ENCODE data around the gene SMIM1. TPM values are rescaled to one million over a fixed set of nuclear protein-coding genes. Genes with fewer than 3 reads are reported as not detected.
"Not testable (repeated sequence)": the region's sequence is repeated elsewhere in the genome, so short reads cannot be mapped to it uniquely, and the experiment has no call there.

SMIM1 gene
- not detected for polyA plus RNA-seq (2012; ENCODE audit: insufficient read depth, insufficient read length, low read depth)

- Histone ChIP-seq H3K27me3 (no peaks in the 10 kb centered on the region), H3K4me3 (ENCODE audit: low read depth, low read length) (peak within 1 kb of the TSS; percentile 49), H3K9me3 (no peaks in the 10 kb centered on the region), H3K4me1 (peaks cover 13% of the 10 kb centered on the region), H3K36me3 (no peaks in the 10 kb centered on the region)
- TF ChIP-seq CTCF (IDR thresholded peaks at IDR 0.05; ENCODE audit: low read depth, low read length), result no peak
- DNase-seq, result no peak
Observed at GRCh38 chr1:3772715-3773571, at the start of gene SMIM1. Gene SMIM1, plus strand, starts transcription at chr1:3772749. Its CDS starts 2,625 bp downstream, at chr1:3775374.

GRCh38 chr1:3722846-3723245 is 49.7 kb upstream of the SMIM1 start:
- Histone ChIP-seq H3K9me3 (no peaks in the 10 kb centered on the region), H3K36me3 (no peaks in the 10 kb centered on the region), H3K4me3 (ENCODE audit: low read depth, low read length) (no peak overlapping the region), H3K27me3 (no peaks in the 10 kb centered on the region), H3K4me1 (peaks cover 6% of the 10 kb centered on the region)
- no peak for TF ChIP-seq CTCF (IDR thresholded peaks at IDR 0.05; ENCODE audit: low read depth, low read length)
- DNase-seq, result no peak

GRCh38 chr1:3724416-3725030 is 48.0 kb upstream of the SMIM1 start:
- not testable (repeated sequence) for H3K27me3 ChIP-seq; H3K4me1 ChIP-seq; H3K9me3 ChIP-seq; H3K4me3 ChIP-seq (ENCODE audit: low read depth, low read length); H3K36me3 ChIP-seq
- peak; percentile 82 for DNase-seq
- TF ChIP-seq CTCF (IDR thresholded peaks at IDR 0.05; ENCODE audit: low read depth, low read length), result peak; percentile 80

GRCh38 chr1:3725366-3725765 is 47.2 kb upstream of the SMIM1 start:
- TF ChIP-seq CTCF (IDR thresholded peaks at IDR 0.05; ENCODE audit: low read depth, low read length), result no peak
- Histone ChIP-seq H3K36me3 (no peaks in the 10 kb centered on the region), H3K9me3 (no peaks in the 10 kb centered on the region), H3K4me3 (ENCODE audit: low read depth, low read length) (no peak overlapping the region), H3K4me1 (no peaks in the 10 kb centered on the region), H3K27me3 (no peaks in the 10 kb centered on the region)
- DNase-seq, result no peak

GRCh38 chr1:3727042-3727824 is 45.3 kb upstream of the SMIM1 start:
- Histone ChIP-seq H3K9me3 (no peaks in the 10 kb centered on the region), H3K4me1 (no peaks in the 10 kb centered on the region), H3K36me3 (no peaks in the 10 kb centered on the region), H3K27me3 (no peaks in the 10 kb centered on the region), H3K4me3 (ENCODE audit: low read depth, low read length) (no peak overlapping the region)
- DNase-seq, result peak; percentile 60
- TF ChIP-seq CTCF (IDR thresholded peaks at IDR 0.05; ENCODE audit: low read depth, low read length), result peak; percentile 60

Measured in BE2C (cell line).